NK-92 treated with Interleukin-12 subunit alpha and Interleukin-12 subunit beta, amount 100 ng/mL, for 24 hours (cell line): ENCODE data around the gene ZFR2.
A peak's percentile ranks its signal among the peaks of the same experiment; 100 is the strongest.
"Not testable (repeated sequence)": the region's sequence is repeated elsewhere in the genome, so short reads cannot be mapped to it uniquely, and the experiment has no call there.

ENCODE experiments used
- DNase-seq: peaks from one replicate; lab custom pipeline; 2025; lab: John Stamatoyannopoulos, UW

ZFR2 gene

GRCh38 chr19:3868770-3869456 is at the start of gene ZFR2:
TSS of gene ZFR2 (minus strand) at chr19:3869038. CDS start at chr19:3869017, 21 bp downstream.
- no peak for DNase-seq

DNA sequence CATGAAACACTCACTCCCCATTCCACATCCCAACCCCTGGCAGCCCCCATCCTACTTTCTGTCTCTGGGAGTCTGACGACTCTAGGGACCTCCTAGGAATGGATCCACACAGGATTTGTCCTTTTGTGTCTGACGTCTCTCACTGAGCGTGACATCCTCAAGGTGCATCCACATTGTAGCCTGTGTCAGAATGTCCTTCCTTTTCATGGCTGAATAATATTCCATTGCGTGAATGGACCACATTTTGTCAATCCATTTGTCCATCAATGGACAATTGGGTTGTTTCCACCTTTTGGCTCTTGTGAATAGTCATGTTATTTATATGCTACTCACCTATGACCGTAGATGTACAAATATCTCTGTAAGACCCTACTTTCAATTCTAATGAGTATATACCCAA is 47.2 kb upstream of the ZFR2 start:
- no peak for DNase-seq

- DNase-seq: no peak
Observed at GRCh38 chr19:3914199-3914598, 45.4 kb upstream of the ZFR2 start.

DNA sequence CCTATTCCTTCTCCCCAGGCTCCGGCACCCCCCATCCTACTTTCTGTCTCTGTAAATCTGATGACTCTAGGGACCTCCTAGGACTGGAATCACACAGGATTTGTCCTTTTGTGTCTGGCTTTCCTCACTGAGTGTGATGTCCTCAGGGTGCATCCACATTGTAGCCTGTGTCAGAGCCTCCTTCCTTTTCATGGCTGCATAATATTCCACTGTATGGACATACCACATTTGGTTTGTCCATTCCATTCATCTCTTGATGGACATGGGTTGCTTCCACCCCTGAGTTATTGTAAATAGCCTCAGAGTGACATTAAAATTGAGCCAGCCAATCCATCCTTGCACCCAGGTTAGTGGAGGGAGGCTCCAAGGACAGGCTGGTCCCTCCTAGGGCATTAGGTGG is 41.3 kb upstream of the ZFR2 start:
- DNase-seq: no peak

GRCh38 chr19:3908266-3909054 is 39.6 kb upstream of the ZFR2 start:
- DNase-seq: no peak

- no peak for DNase-seq
Observed at GRCh38 chr19:3907626-3908265, 38.9 kb upstream of the ZFR2 start.

DNA sequence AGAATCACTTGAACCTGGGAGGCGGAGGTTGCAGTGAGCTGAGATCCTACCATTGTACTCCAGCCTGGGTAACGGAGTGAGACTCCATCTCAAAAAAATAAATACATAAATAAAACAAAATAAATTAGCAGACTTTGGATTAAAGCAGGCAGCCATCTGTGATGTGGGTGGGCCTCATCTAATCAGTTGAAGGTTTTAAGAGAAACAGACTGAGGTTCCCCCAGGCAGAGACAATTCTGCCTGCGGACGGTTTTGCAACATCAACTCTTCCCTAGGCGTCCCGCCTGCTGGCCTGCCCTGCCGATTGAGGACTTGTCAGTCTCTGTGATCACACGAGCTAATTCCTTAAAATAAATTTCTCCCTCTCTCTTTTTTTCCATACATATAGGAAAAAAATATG is 35.4 kb upstream of the ZFR2 start:
- DNase-seq: no peak

DNA sequence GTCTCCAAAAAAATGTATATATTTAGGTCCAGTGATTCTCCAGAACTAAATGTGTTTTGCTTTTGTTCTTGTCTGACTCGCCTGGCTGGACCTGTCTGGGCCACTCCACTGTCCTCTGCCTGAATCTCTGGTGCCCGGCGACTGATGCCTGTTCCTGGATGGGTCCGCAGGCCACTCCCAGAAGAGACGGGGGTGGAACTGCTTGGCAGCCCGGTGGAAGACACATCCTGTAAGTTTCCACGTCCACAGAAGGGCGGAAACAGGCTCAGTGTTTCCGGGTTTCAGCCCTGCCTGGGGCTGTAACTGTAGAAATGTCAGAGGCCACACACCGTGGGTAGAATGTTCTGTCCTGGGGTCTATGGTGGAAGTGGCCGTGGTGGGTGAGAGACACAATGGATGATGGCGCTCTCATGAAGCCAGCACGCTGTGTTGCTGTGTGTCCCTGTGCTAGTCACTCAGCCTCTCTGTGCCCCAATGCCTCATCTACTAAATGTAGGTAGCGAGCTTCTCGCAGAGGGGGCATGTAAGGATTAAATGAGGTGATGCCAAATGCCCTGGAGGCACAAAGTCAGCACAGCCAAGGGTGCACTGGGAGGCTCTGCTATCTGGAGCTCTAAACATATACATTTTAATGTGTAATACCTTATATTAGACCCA is 33.6 kb upstream of the ZFR2 start:
- DNase-seq: no peak

- no peak for DNase-seq
Observed at GRCh38 chr19:3899531-3900294, 30.9 kb upstream of the ZFR2 start.

GRCh38 chr19:3898426-3898825 is 29.6 kb upstream of the ZFR2 start:
- DNase-seq: no peak

DNA sequence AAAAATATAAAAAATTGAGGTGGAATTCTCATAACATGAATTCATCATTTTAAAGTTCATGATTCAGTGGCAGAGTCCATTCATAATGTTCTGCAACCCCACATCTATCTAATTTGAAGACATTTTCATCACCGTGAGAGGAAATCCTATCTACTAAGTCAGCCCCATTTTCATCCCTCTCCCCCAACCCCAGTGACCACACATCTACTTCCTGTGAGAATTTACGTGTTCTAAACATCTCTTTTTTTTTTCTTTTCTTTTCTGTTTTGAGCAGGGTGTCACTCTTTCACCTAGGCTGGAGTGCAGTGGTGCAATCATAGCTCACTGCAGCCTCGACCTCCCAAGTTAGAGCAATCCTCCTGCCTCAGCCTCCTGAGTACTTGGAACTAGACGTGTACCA is 29.1 kb upstream of the ZFR2 start:
- DNase-seq: peak; percentile 12

- no peak for DNase-seq
Observed at GRCh38 chr19:3895788-3896187, 26.9 kb upstream of the ZFR2 start.

DNA sequence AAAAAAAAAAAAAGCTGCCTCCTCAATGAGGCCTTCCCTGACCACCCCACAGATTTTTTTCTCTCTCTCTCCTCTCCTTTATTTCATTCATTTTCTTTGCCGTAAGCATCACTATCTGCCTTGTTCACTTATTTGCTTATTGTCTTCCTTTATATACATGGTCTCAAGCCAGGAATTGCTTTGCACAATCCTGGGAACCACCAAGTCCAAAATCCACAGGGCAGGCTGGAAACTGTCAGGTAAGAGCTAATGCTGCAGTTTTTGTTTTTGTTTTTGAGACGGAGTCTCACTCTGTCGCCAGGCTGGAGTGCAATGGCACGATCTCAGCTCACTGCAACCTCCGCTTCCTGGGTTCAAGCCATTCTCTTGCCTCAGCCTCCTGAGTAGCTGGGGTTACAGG is 26.1 kb upstream of the ZFR2 start:
- not testable (repeated sequence) for DNase-seq

DNA sequence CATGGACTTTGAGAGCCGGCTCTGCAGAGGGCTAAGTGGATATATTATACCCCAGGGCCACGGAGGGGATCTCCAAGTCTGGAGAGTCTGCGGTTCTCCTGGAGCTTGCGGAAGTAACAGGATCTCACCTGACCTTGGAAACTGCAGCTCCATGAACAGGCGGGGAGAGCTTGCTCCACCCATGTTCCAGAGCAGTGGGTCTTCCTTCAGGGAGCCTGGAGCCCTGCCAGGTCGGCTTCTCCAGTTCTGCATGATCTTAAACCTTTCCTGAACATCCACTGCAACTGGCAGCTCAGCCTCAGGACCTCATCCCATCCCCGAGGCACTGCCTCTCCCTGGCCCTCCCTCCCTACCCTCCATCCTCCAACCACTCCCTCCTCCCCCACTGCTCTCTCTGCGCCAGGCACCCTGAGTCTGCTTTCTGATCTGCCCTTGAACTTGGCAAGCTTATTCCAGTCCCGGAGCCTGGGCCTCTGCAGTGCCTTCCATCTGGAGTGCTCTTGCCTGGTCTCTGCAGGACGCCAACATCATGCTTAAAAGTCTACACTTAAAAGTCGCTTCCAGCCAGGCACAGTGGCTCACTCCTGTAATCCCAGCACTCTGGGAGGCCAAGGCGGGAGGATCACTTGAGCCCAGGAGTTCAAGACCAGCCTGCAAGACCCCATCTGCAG is 24.8 kb upstream of the ZFR2 start:
- DNase-seq: no peak

DNA sequence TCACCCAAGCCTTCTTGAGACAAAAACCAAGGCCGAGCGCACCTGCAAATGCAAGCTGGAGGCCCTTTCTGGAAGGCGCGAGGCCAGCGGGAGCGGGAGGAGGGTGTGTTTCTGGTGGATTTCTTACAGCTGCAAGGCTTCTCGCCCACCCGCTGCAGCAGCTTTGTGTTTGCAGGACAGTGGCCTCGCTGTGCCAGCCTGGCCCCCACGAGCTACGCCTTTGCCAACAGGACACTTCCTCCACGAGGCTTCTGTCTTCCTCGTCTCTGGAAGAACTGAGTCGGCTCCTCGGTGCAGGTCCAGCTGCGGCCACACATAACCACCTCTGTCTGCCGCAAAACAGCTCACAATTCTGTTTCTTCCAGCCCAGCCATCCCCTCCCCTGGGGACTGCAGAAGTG is 21.8 kb upstream of the ZFR2 start:
- DNase-seq: no peak

- DNase-seq: no peak
Observed at GRCh38 chr19:3882041-3882384, 13.2 kb upstream of the ZFR2 start.

GRCh38 chr19:3881272-3882040 is 12.6 kb upstream of the ZFR2 start:
- DNase-seq: no peak

DNA sequence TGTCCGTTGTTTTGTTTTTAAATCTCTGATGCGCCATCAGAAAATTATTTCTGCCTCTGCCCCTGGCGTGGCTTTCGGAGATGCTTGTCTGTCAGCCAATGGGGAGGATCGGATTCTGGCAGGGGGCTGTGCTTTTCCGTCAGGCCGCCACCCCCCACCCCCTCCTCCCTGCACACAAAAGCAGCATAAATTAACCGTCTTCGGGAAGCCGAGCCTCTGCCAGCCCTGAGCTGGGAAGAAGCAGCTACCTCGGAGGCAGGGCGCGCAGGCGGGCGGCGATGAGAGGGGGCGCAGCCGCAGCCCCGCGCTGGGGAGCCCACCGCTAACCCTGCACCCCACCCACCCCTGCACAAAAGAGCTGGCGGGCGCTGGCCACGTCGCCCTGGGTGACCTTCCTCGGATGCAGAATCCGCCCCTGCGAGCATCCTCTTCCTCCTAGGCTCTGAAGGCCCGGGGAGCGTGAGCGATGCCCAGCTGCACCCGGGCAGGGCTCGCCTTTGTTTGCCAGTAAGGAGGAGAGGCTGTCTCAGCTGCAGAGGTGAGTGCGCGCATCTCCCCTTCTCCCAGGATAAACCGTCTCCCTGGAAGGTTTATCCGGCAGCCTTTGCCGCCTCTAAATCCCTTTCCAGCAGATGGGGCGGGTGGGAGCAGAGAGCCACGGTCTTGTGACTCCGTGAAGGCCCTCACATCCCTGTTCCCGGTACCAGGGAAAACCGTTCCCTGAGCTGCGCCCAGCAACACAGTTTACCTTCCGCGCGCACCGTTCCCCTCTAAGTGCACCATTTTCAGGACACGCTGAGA is 11.8 kb upstream of the ZFR2 start, which contains the start of gene ATCAY:
ATCAY (plus strand) TSS at position 215 of the 801 bp plus-strand sequence. CDS start 5,083 bp downstream, outside the sequence.
- no peak for DNase-seq

DNA sequence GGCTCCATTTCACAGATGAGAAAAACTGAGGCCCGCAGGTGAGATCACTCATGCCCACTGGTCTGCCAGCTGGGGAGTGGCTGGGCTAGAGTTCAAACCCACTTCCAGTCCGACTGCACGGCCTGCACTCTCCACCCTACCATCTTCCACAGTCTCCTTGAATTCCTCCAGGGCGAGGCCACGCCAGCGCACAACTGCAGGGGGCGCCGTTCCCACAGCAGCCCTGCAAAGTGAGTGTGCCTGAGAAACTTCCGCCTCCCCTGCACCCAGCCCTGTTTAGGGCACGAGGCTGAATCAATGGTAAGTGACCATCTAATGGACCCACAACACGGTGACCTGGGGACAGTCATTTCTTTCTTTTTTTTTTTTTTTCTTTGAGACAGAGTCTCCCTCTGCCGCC is 10.8 kb upstream of the ZFR2 start:
- DNase-seq: no peak

DNA sequence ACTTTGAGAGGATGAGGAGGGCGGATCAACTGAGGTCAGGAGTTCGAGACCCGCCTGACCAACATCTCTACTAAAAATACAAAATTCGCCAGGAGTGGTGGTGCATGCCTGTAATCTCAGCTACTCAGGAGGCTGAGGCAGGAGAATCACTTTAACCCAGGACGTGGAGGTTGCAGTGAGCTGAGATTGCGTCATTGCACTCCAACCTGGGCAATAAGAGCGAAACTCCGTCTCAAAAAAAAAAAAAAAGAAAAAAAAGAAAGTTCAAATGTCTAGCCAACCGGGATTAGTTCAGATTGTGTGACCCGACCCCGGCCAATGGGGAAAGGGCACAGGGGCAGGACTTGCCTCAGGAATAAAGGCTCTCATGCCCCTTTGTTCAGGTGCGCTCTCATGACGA is 5.9 kb upstream of the ZFR2 start:
- DNase-seq: not testable (repeated sequence)
